K562 (cell line): ENCODE measurements around the gene ODF4. TPM values are rescaled to one million over a fixed set of nuclear protein-coding genes. Genes with fewer than 3 reads are reported as not detected.

Experiments used
- ATF1 ChIP-seq, 2 experiments: fragments of 450-650 bp in 1 of 2; IDR thresholded peaks; 2 replicates each; pipeline ENCODE4 v1.6.1; 2016; ENCODE audit warnings: missing compliant biosample characterization in 1 of 2, missing genetic modification characterization in 1 of 2
- FOXJ2 ChIP-seq: fragments of 200-800 bp; sonication (Bioruptor generic); IDR thresholded peaks from 2 replicates; pipeline ENCODE4 v1.6.1; 2016; ENCODE audit warnings: missing genetic modification characterization, missing compliant biosample characterization
- GABPA ChIP-seq: fragments of 200-800 bp; sonication (Bioruptor generic); conservative IDR thresholded peaks from 2 replicates; pipeline ENCODE4 v1.6.1; 2016; ENCODE audit warnings: low read depth, missing genetic modification characterization, missing compliant biosample characterization
- HNRNPLL ChIP-seq: fragments of 200-400 bp; formaldehyde crosslinking; IDR thresholded peaks from 2 replicates; pipeline ENCODE4 v1.6.1; 2017; ENCODE audit warnings: low read length, low read depth, mild to moderate bottlenecking; ENCODE audit not compliant: poor library complexity, severe bottlenecking
- LCOR ChIP-seq: sonication (generic); formaldehyde crosslinking; IDR thresholded peaks from 2 replicates; pipeline ENCODE4 v1.8.0; 2022; ENCODE audit warnings: mild to moderate bottlenecking, missing genetic modification reagents
- MTF1 ChIP-seq: fragments of 250-450 bp; sonication (Bioruptor Pico); IDR thresholded peaks from 2 replicates; pipeline ENCODE4 v1.9.0; 2021; ENCODE audit warnings: moderate library complexity, mild to moderate bottlenecking, inconsistent platforms, borderline replicate concordance
- POLR2AphosphoS5 ChIP-seq: IDR thresholded peaks from 2 replicates; pipeline ENCODE4 v1.6.1; 2011; ENCODE audit warnings: mild to moderate bottlenecking, low read depth, low read length, moderate library complexity; ENCODE audit not compliant: control insufficient read depth, insufficient read depth
- PTBP1 ChIP-seq: fragments of 200-400 bp; formaldehyde crosslinking; IDR thresholded peaks from 2 replicates; pipeline ENCODE4 v1.6.1; 2017; ENCODE audit warnings: low read depth, low read length
- SIN3A ChIP-seq, 2 experiments: fragments of 150-350 bp in 1 of 2; IDR thresholded peaks; 2 replicates each; pipeline ENCODE4 v1.6.1; 2011 to 2016; ENCODE audit warnings: borderline replicate concordance in 2 of 2, low read depth in 2 of 2, low read length in 2 of 2, mild to moderate bottlenecking in 2 of 2, moderate library complexity in 2 of 2; ENCODE audit not compliant: control insufficient read depth in 1 of 2
- ZNF197 ChIP-seq: fragments of 200-800 bp; sonication (Bioruptor generic); IDR thresholded peaks from 2 replicates; pipeline ENCODE4 v1.6.1; 2016; ENCODE audit warnings: low read depth, missing genetic modification characterization, missing compliant biosample characterization
- polyA plus RNA-seq, 8 experiments: library from polyadenylated mRNA; depleted of rRNA in 4 of 8; stranded (reverse) in 5 of 8; unstranded in 3 of 8; fragments of >200 nt; fragmentation: Nextera tagmentation in 2 of 8; fragmentation: Illumina TruSeq in 1 of 8; extraction: Ambion mirVana in 2 of 8; extraction: Trizol in 1 of 8; gene quantifications; 2 replicates each; pipeline versions ENCODE4 v1.2.1 to v1.2.3, GENCODE V29; 2011 to 2014; ENCODE audit warnings: inconsistent platforms in 1 of 8, missing spikeins in 1 of 8
- total RNA-seq, 7 experiments: library from RNA; depleted of rRNA in 6 of 7; stranded (reverse); fragments of >200 nt in 6 of 7; fragmentation: Illumina TruSeq in 2 of 7; extraction: Trizol in 2 of 7; gene quantifications; 2 replicates each; pipeline versions ENCODE4 v1.2.1 to v1.2.3, GENCODE V29; 2011 to 2021; ENCODE audit warnings: low replicate concordance in 1 of 7
- TF ChIP-seq, protein P1 (sequence below): fragments of 450-650 bp; IDR thresholded peaks from 2 replicates; pipeline ENCODE4 v1.6.1; 2017; ENCODE audit warnings: antibody characterized with exemption, mild to moderate bottlenecking
- TF ChIP-seq, protein P2 (sequence below): fragments of 450-650 bp; conservative IDR thresholded peaks from 2 replicates; pipeline ENCODE4 v1.6.1; 2016; ENCODE audit warnings: missing genetic modification characterization, low read depth, mild to moderate bottlenecking, control low read depth, missing compliant biosample characterization
- TF ChIP-seq, protein P3 (sequence below): sonication (generic); formaldehyde crosslinking; IDR thresholded peaks from 2 replicates; pipeline ENCODE4 v1.8.0; 2022; ENCODE audit warnings: missing genetic modification reagents, mild to moderate bottlenecking, borderline replicate concordance

Gene ODF4
- total and polyA plus RNA-seq, 9 of the 15 experiments (the other 6 are each of a cell fraction or from before 2014, with no cell fraction given): not detected

DNA sequence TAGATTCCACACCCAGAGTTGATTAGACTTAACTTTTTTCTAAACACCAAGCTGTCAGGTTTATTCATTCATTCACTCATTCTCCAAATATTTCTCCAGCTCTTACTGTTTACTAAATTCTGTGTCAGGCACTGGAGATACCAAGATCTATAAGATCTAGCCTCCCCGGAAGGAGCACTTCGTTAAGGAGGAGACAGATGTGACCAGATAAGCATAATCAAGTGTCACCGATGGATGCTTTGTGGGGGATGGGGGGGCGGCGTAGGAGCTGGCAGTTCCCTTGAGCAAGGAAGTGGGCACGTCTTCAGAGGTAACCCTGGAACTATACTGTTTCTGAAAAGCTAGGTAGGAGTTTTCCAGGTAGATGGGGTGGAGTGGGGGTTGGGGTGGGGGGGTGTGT is 47.2 kb downstream of the ODF4 start (continued):
- TF ChIP-seq PTBP1: no peak
- peak; percentile 27; the same call in 1 of the 2 replicates for TF ChIP-seq POLR2AphosphoS5
- no peak for TF ChIP-seq HNRNPLL
- TF ChIP-seq MTF1 (CRISPR knock-in tag): no peak
- no peak for TF ChIP-seq SIN3A (IDR thresholded peaks at IDR 0.05; ENCODE audit: borderline replicate concordance in 2 of 2, control insufficient read depth in 1 of 2, low read depth in 2 of 2, low read length in 2 of 2)
- TF ChIP-seq, protein P1, sequence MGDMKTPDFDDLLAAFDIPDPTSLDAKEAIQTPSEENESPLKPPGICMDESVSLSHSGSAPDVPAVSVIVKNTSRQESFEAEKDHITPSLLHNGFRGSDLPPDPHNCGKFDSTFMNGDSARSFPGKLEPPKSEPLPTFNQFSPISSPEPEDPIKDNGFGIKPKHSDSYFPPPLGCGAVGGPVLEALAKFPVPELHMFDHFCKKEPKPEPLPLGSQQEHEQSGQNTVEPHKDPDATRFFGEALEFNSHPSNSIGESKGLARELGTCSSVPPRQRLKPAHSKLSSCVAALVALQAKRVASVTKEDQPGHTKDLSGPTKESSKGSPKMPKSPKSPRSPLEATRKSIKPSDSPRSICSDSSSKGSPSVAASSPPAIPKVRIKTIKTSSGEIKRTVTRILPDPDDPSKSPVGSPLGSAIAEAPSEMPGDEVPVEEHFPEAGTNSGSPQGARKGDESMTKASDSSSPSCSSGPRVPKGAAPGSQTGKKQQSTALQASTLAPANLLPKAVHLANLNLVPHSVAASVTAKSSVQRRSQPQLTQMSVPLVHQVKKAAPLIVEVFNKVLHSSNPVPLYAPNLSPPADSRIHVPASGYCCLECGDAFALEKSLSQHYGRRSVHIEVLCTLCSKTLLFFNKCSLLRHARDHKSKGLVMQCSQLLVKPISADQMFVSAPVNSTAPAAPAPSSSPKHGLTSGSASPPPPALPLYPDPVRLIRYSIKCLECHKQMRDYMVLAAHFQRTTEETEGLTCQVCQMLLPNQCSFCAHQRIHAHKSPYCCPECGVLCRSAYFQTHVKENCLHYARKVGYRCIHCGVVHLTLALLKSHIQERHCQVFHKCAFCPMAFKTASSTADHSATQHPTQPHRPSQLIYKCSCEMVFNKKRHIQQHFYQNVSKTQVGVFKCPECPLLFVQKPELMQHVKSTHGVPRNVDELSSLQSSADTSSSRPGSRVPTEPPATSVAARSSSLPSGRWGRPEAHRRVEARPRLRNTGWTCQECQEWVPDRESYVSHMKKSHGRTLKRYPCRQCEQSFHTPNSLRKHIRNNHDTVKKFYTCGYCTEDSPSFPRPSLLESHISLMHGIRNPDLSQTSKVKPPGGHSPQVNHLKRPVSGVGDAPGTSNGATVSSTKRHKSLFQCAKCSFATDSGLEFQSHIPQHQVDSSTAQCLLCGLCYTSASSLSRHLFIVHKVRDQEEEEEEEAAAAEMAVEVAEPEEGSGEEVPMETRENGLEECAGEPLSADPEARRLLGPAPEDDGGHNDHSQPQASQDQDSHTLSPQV: no peak
- TF ChIP-seq, protein P2, sequence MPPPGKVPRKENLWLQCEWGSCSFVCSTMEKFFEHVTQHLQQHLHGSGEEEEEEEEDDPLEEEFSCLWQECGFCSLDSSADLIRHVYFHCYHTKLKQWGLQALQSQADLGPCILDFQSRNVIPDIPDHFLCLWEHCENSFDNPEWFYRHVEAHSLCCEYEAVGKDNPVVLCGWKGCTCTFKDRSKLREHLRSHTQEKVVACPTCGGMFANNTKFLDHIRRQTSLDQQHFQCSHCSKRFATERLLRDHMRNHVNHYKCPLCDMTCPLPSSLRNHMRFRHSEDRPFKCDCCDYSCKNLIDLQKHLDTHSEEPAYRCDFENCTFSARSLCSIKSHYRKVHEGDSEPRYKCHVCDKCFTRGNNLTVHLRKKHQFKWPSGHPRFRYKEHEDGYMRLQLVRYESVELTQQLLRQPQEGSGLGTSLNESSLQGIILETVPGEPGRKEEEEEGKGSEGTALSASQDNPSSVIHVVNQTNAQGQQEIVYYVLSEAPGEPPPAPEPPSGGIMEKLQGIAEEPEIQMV (tag): no peak
- no peak for TF ChIP-seq ATF1 (CRISPR knock-in tag; IDR thresholded peaks at IDR 0.05)
- TF ChIP-seq ATF1 (tag; IDR thresholded peaks at IDR 0.05): no peak
- TF ChIP-seq, protein P3, sequence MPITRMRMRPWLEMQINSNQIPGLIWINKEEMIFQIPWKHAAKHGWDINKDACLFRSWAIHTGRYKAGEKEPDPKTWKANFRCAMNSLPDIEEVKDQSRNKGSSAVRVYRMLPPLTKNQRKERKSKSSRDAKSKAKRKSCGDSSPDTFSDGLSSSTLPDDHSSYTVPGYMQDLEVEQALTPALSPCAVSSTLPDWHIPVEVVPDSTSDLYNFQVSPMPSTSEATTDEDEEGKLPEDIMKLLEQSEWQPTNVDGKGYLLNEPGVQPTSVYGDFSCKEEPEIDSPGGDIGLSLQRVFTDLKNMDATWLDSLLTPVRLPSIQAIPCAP: no peak
- no peak for TF ChIP-seq ZNF197 (CRISPR knock-in tag)
- TF ChIP-seq FOXJ2: 0 out of 2 replicates have a peak, but pooled peaks have one; percentile 51
- no peak for TF ChIP-seq GABPA (tag)
- no peak for TF ChIP-seq LCOR (CRISPR knock-in tag)
